Measurements from ENCODE around the gene CD63. TPM values are rescaled to one million over a fixed set of nuclear protein-coding genes. Genes with fewer than 3 reads are reported as not detected.
A peak's percentile ranks its signal among the peaks of the same experiment; 100 is the strongest.

Gene CD63
- total and polyA plus RNA-seq, 8 donors: 71.2 to 1,329 (median 464) TPM

- Histone ChIP-seq H3K27me3 (no peaks in the 10 kb centered on the region), H3K4me1 (peaks cover 74 to 83% (median 80%) of the 10 kb centered on the region in 4 donors), H3K9me3 (no peaks in the 10 kb centered on the region), H3K4me3 (no peak overlapping the region), H3K36me3 (peaks cover 31 to 57% (median 40%) of the 10 kb centered on the region in 4 donors), H3K27ac (peak overlapping the region in 4 of 5 donors; percentile 39 to 100 (median 74))
- DNase-seq: peak; percentile 76 to 87
- intact Hi-C loops (cut with DNase I; ENCODE audit: low total_unique reads): no loop called here
- WGBS, 5 donors: 15 to 48% (median 39%) methylated on average over 6 to 11 of the region's 11 CpGs
- TF ChIP-seq POLR2A (IDR thresholded peaks at IDR 0.05): no peak
- TF ChIP-seq POLR2AphosphoS5 (IDR thresholded peaks at IDR 0.05): peak in 1 of 3 donors; percentile 22
- peak in 5 of 7 experiments; percentile 30 to 62 (median 51) for TF ChIP-seq CTCF (IDR thresholded peaks at IDR 0.05)
- no peak for TF ChIP-seq EP300 (IDR thresholded peaks at IDR 0.05)
Observed at GRCh38 chr12:55724226-55724939, 4.4 kb downstream of the CD63 start.

GRCh38 chr12:55723516-55724225, 5.1 kb downstream of the CD63 start:
- Histone ChIP-seq H3K36me3 (peaks cover 31 to 60% (median 40%) of the 10 kb centered on the region in 4 donors), H3K27me3 (no peaks in the 10 kb centered on the region), H3K27ac (peak overlapping the region; percentile 14 to 100 (median 89)), H3K4me1 (peaks cover 81 to 91% (median 87%) of the 10 kb centered on the region in 4 donors), H3K4me3 (no peak overlapping the region), H3K9me3 (no peaks in the 10 kb centered on the region)
- 19 to 55% (median 26%) methylated on average over 10 of the region's 10 CpGs for WGBS, 5 donors
- TF ChIP-seq CTCF (IDR thresholded peaks at IDR 0.05) (no peak), EP300 (IDR thresholded peaks at IDR 0.05) (no peak), POLR2AphosphoS5 (IDR thresholded peaks at IDR 0.05) (peak in 1 of 3 donors; percentile 2)
- no peak for DNase-seq
- intact Hi-C loops (cut with DNase I; ENCODE audit: low total_unique reads): no loop called here

GRCh38 chr12:55722948-55723347, 5.9 kb downstream of the CD63 start:
- WGBS, 5 donors: 83 to 87% (median 85%) methylated on average over 5 to 8 of the region's 8 CpGs
- Histone ChIP-seq H3K27ac (peak overlapping the region in 4 of 5 donors; percentile 52 to 100 (median 93)), H3K27me3 (no peaks in the 10 kb centered on the region), H3K4me1 (peaks cover 88 to 98% (median 93%) of the 10 kb centered on the region in 4 donors), H3K4me3 (no peak overlapping the region), H3K9me3 (no peaks in the 10 kb centered on the region), H3K36me3 (peaks cover 31 to 60% (median 40%) of the 10 kb centered on the region in 4 donors)
- no peak for TF ChIP-seq POLR2AphosphoS5 (IDR thresholded peaks at IDR 0.05)
- no peak for TF ChIP-seq POLR2A (IDR thresholded peaks at IDR 0.05)
- no peak for TF ChIP-seq CTCF (IDR thresholded peaks at IDR 0.05)
- no peak for TF ChIP-seq EP300 (IDR thresholded peaks at IDR 0.05)
- intact Hi-C loops (cut with DNase I; ENCODE audit: low total_unique reads): no loop called here
- DNase-seq: no peak

- Histone ChIP-seq H3K9me3 (no peaks in the 10 kb centered on the region), H3K27ac (peak overlapping the region; percentile 69 to 100 (median 97))
Observed at GRCh38 chr12:55721601-55722213, 7.1 kb downstream of the CD63 start.

More at GRCh38 chr12:55721601-55722213, 7.1 kb downstream of the CD63 start:
- WGBS, 5 donors: 42 to 74% (median 54%) methylated on average over 8 to 14 of the region's 14 CpGs
- Histone ChIP-seq H3K4me1 (peaks cover 89 to 98% (median 94%) of the 10 kb centered on the region in 4 donors), H3K27me3 (no peaks in the 10 kb centered on the region), H3K36me3 (peaks cover 26 to 54% (median 35%) of the 10 kb centered on the region in 4 donors), H3K4me3 (peak overlapping the region in 1 of 4 donors; percentile 20)
- TF ChIP-seq CTCF (IDR thresholded peaks at IDR 0.05): no peak
- TF ChIP-seq POLR2A (IDR thresholded peaks at IDR 0.05): no peak
- no peak for TF ChIP-seq POLR2AphosphoS5 (IDR thresholded peaks at IDR 0.05)
- TF ChIP-seq EP300 (IDR thresholded peaks at IDR 0.05): no peak
- no peak for DNase-seq
- intact Hi-C loops (cut with DNase I; ENCODE audit: low total_unique reads): no loop called here

Measured in stomach (tissue), 9 donors.